ENCODE results near the gene ERH. TPM values are rescaled to one million over a fixed set of nuclear protein-coding genes. Genes with fewer than 3 reads are reported as not detected.
"Not testable (repeated sequence)": the region's sequence is repeated elsewhere in the genome, so short reads cannot be mapped to it uniquely, and the experiment has no call there.

The ERH gene
- total RNA-seq, 1 donor from 2014 or later: 337 TPM

DNA sequence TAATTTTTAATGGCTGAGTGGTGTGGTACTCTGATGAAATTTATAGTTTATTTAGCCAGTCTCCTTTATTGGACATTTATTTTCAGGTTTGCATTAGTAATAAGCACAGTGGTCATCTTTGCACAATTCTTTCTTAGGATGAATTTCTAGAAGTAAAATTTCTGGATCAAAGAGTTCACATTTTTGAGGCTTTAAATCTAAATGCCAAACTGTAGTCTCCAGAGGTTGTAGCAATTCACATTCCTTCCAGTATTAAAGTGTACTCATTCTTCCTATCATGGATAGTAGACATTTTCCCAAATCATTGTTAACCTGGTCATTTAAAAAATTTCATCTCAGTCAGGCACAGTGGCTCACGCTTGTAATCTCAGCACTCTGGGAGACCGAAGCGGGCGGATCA, 25.2 kb upstream of the ERH start:
- TF ChIP-seq EZH2 (IDR thresholded peaks at IDR 0.05) (no peak), EZH2phosphoT487 (IDR thresholded peaks at IDR 0.05) (no peak)
- H3K36me3 ChIP-seq: no peaks in the 10 kb centered on the region
- no peaks in the 10 kb centered on the region for H3F3A ChIP-seq (ENCODE audit: low read depth)
- no peak overlapping the region for H3K9ac ChIP-seq
- Mint-ChIP-seq H3K4me3 (no peak overlapping the region), H3K36me3 (peaks cover 27% of the 10 kb centered on the region), H3K27ac (no peak overlapping the region), H3K27me3 (ENCODE audit: insufficient read depth, low read depth) (no peaks in the 10 kb centered on the region), H3K9me3 (peaks cover 27% of the 10 kb centered on the region), H3K4me1 (no peaks in the 10 kb centered on the region)
- H3K79me2 ChIP-seq (ENCODE audit: low read depth): peaks cover 32% of the 10 kb centered on the region
- no peaks in the 10 kb centered on the region for H3K9me3 ChIP-seq (ENCODE audit: low read depth)
- no peak overlapping the region for H3K4me3 ChIP-seq
- no peak overlapping the region for H3K4me2 ChIP-seq
- no peaks in the 10 kb centered on the region for H3K4me1 ChIP-seq
- no peak overlapping the region for H3K27ac ChIP-seq
- no peaks in the 10 kb centered on the region for H4K20me1 ChIP-seq (ENCODE audit: low read depth)
- H3K27me3 ChIP-seq: no peaks in the 10 kb centered on the region
- DNase-seq (ENCODE audit: low spot score): no peak
- H2AFZ ChIP-seq (replicated peaks): no peak overlapping the region

GRCh38 chr14:69416087-69416486, 18.0 kb upstream of the ERH start:
- not testable (repeated sequence) for H3K4me1 Mint-ChIP-seq; H3K9me3 ChIP-seq (ENCODE audit: low read depth); H3K27me3 Mint-ChIP-seq (ENCODE audit: insufficient read depth, low read depth); H2AFZ ChIP-seq (replicated peaks); H4K20me1 ChIP-seq (ENCODE audit: low read depth); H3F3A ChIP-seq (ENCODE audit: low read depth); H3K36me3 ChIP-seq; H3K27me3 ChIP-seq; H3K4me1 ChIP-seq; H3K4me3 Mint-ChIP-seq; H3K4me3 ChIP-seq; DNase-seq (ENCODE audit: low spot score); H3K9ac ChIP-seq; H3K27ac ChIP-seq; H3K4me2 ChIP-seq; H3K27ac Mint-ChIP-seq
- peaks cover 46% of the 10 kb centered on the region for H3K9me3 Mint-ChIP-seq
- peaks cover 12% of the 10 kb centered on the region for H3K36me3 Mint-ChIP-seq
- peaks cover 70% of the 10 kb centered on the region for H3K79me2 ChIP-seq (ENCODE audit: low read depth)

DNA sequence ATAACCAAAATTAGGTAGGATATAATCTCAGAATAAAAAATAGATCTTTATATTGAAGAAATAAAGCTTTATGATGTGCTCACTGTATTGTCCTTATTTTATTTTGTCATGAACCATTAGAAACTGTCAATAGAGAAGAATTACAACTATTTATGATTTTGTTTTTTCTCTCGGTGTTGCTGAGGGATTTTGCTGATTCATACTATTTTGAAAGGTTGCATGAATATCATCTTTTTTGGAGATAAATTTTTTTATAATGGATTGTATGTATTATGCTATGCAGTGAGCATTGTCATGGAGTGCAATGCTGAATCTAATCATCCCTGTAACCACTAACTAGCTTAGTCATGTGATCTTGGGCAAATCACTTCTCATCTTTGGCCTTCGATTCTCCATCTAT, 15.4 kb upstream of the ERH start:
- Mint-ChIP-seq H3K9me3 (peaks cover 24% of the 10 kb centered on the region), H3K36me3 (peaks cover 5% of the 10 kb centered on the region), H3K27ac (no peak overlapping the region), H3K4me3 (no peak overlapping the region), H3K4me1 (no peaks in the 10 kb centered on the region), H3K27me3 (ENCODE audit: insufficient read depth, low read depth) (no peaks in the 10 kb centered on the region)
- H3K4me1 ChIP-seq: no peaks in the 10 kb centered on the region
- no peak overlapping the region for H3K4me3 ChIP-seq
- no peak overlapping the region for H3K4me2 ChIP-seq
- H3K9ac ChIP-seq: no peak overlapping the region
- no peak overlapping the region for H3K27ac ChIP-seq
- no peaks in the 10 kb centered on the region for H3F3A ChIP-seq (ENCODE audit: low read depth)
- TF ChIP-seq EZH2phosphoT487 (IDR thresholded peaks at IDR 0.05) (no peak), EZH2 (IDR thresholded peaks at IDR 0.05) (no peak)
- TF ChIP-seq, protein P1, sequence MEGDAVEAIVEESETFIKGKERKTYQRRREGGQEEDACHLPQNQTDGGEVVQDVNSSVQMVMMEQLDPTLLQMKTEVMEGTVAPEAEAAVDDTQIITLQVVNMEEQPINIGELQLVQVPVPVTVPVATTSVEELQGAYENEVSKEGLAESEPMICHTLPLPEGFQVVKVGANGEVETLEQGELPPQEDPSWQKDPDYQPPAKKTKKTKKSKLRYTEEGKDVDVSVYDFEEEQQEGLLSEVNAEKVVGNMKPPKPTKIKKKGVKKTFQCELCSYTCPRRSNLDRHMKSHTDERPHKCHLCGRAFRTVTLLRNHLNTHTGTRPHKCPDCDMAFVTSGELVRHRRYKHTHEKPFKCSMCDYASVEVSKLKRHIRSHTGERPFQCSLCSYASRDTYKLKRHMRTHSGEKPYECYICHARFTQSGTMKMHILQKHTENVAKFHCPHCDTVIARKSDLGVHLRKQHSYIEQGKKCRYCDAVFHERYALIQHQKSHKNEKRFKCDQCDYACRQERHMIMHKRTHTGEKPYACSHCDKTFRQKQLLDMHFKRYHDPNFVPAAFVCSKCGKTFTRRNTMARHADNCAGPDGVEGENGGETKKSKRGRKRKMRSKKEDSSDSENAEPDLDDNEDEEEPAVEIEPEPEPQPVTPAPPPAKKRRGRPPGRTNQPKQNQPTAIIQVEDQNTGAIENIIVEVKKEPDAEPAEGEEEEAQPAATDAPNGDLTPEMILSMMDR (IDR thresholded peaks at IDR 0.05): no peak
- peaks cover 8% of the 10 kb centered on the region for H4K20me1 ChIP-seq (ENCODE audit: low read depth)
- peaks cover 72% of the 10 kb centered on the region for H3K79me2 ChIP-seq (ENCODE audit: low read depth)
- H3K36me3 ChIP-seq: no peaks in the 10 kb centered on the region
- no peak overlapping the region for H2AFZ ChIP-seq (replicated peaks)
- no peak for DNase-seq (ENCODE audit: low spot score)
- no peaks in the 10 kb centered on the region for H3K9me3 ChIP-seq (ENCODE audit: low read depth)
- H3K27me3 ChIP-seq: no peaks in the 10 kb centered on the region

DNA sequence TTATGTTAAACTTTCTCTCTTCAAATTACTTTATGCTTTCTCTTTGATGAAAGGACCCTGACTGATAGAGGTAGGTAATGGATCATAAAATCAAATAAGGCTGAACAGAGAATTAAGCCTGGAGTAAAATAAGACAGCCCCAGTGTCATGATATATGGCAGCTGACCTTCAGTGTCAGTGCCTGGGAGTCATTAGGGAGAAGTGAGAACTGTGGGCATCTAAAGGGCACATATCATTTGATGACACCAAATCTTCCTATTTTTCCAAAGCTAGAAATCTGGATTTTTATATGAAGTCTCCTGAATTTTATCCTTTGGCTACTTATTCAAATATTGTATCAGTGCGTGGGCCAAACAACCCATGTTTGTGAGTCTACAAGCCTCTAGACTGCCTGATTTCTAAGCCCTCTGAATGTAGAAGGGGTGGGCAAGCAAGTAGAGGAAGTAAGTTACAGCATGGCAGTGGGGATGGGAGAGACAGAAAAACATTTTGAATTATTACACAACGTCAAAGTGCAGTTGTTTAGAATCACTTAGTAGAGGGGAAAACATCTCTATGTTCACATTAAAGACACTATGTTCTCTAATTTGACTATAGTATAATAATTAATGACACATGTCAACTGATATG, 10.3 kb upstream of the ERH start:
- no peak overlapping the region for H3K4me3 ChIP-seq
- H3K27ac Mint-ChIP-seq: no peak overlapping the region
- TF ChIP-seq EZH2phosphoT487 (IDR thresholded peaks at IDR 0.05) (no peak), EZH2 (IDR thresholded peaks at IDR 0.05) (no peak)
- TF ChIP-seq, protein P1 (IDR thresholded peaks at IDR 0.05): no peak

More for the DNA sequence above, 10.3 kb upstream of the ERH start:
- no peak overlapping the region for H3K27ac ChIP-seq
- H3K4me1 ChIP-seq: no peaks in the 10 kb centered on the region
- H3K9ac ChIP-seq: no peak overlapping the region
- Mint-ChIP-seq H3K36me3 (peaks cover 6% of the 10 kb centered on the region), H3K27me3 (ENCODE audit: insufficient read depth, low read depth) (no peaks in the 10 kb centered on the region), H3K9me3 (peaks cover 3% of the 10 kb centered on the region), H3K4me3 (no peak overlapping the region), H3K4me1 (no peaks in the 10 kb centered on the region)
- peaks cover 69% of the 10 kb centered on the region for H3K79me2 ChIP-seq (ENCODE audit: low read depth)
- H3F3A ChIP-seq (ENCODE audit: low read depth): no peaks in the 10 kb centered on the region
- H3K27me3 ChIP-seq: no peaks in the 10 kb centered on the region
- peaks cover 20% of the 10 kb centered on the region for H4K20me1 ChIP-seq (ENCODE audit: low read depth)
- H2AFZ ChIP-seq (replicated peaks): no peak overlapping the region
- DNase-seq (ENCODE audit: low spot score): no peak
- H3K4me2 ChIP-seq: no peak overlapping the region
- H3K36me3 ChIP-seq: no peaks in the 10 kb centered on the region
- no peaks in the 10 kb centered on the region for H3K9me3 ChIP-seq (ENCODE audit: low read depth)
